SK-N-DZ (cell line): ENCODE results near the gene VPS37D.
"Not testable (repeated sequence)": the region's sequence is repeated elsewhere in the genome, so short reads cannot be mapped to it uniquely, and the experiment has no call there.

Source experiments
- DNase-seq: peaks from one replicate; pipeline ENCODE4 v3.0.0-alpha.2; 2015; ENCODE audit warnings: low spot score

The VPS37D gene

GRCh38 chr7:73646785-73647724 lies 20.6 kb upstream of the VPS37D start:
- no peak for DNase-seq

GRCh38 chr7:73647725-73648592 lies 19.7 kb upstream of the VPS37D start:
- DNase-seq: no peak

- DNase-seq: no peak
Measured at GRCh38 chr7:73648593-73649332, 18.9 kb upstream of the VPS37D start.

- DNase-seq: no peak
Measured at GRCh38 chr7:73649576-73649975, 18.1 kb upstream of the VPS37D start.

GRCh38 chr7:73650524-73650923 lies 17.1 kb upstream of the VPS37D start:
- no peak for DNase-seq

GRCh38 chr7:73652541-73652949 lies 15.1 kb upstream of the VPS37D start:
- DNase-seq: no peak

GRCh38 chr7:73655309-73655708 lies 12.3 kb upstream of the VPS37D start:
- not testable (repeated sequence) for DNase-seq

- no peak for DNase-seq
Measured at GRCh38 chr7:73659983-73660382, 7.6 kb upstream of the VPS37D start.

GRCh38 chr7:73660594-73660993 lies 7.0 kb upstream of the VPS37D start:
- not testable (repeated sequence) for DNase-seq

- no peak for DNase-seq
Measured at GRCh38 chr7:73663033-73663432, 4.6 kb upstream of the VPS37D start.

GRCh38 chr7:73668103-73668885 lies 663 bp downstream of the VPS37D start:
- DNase-seq: peak; percentile 50

GRCh38 chr7:73668886-73669230 lies 1.2 kb downstream of the VPS37D start:
- DNase-seq: no peak

GRCh38 chr7:73669288-73669701 lies 1.7 kb downstream of the VPS37D start:
- DNase-seq: no peak

- no peak for DNase-seq
Measured at GRCh38 chr7:73669858-73670385, 2.3 kb downstream of the VPS37D start.

- DNase-seq: no peak
Measured at GRCh38 chr7:73671322-73671661, 3.7 kb downstream of the VPS37D start.

GRCh38 chr7:73671857-73672445 lies 4.3 kb downstream of the VPS37D start:
- no peak for DNase-seq

- no peak for DNase-seq
Measured at GRCh38 chr7:73674468-73675124, 7.0 kb downstream of the VPS37D start.

GRCh38 chr7:73676062-73676461 lies 8.4 kb downstream of the VPS37D start:
- DNase-seq: not testable (repeated sequence)

GRCh38 chr7:73678862-73679261 lies 11.2 kb downstream of the VPS37D start:
- DNase-seq: no peak

GRCh38 chr7:73679709-73680108 lies 12.1 kb downstream of the VPS37D start:
- no peak for DNase-seq
